ENCODE results near the gene HPSE.

DNA sequence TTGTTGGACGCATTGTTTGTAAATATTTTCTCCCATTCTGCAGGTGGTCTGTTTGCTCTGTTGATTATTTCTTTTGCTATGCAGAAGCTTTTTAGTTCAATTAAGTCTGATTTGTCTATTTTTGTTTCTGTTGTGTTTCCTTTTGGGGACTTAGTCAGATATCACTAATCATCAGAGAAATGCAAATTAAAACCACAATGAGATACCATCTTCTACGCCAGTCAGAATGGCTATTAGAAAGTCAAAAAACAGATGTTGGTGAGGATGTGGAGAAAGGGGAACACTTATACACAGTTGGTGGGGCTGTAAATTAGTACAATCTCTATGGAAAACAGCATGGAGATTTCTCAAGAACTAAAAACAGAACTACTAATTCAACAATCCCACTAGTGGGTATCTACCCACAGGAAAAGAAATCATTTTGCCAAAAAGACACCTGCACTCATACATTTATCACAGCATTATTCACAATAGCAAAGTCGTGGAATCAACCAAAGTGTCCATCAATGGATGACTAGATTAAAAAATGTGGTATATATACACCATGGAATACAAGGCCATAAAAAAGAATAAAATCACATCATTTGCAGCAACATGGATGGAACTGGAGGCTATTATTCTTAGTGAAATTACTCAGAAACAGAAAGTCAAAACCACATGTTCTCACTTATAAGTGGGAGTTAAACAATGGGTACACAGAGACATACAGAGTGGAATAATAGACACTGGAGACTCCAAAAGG is 58.2 kb downstream of the HPSE start:
- no peak for TF ChIP-seq POLR2AphosphoS5 (IDR thresholded peaks at IDR 0.05)
- TF ChIP-seq EP300 (conservative IDR thresholded peaks at IDR 0.05; ENCODE audit: poor library complexity, severe bottlenecking): no peak
- TF ChIP-seq, protein P1, sequence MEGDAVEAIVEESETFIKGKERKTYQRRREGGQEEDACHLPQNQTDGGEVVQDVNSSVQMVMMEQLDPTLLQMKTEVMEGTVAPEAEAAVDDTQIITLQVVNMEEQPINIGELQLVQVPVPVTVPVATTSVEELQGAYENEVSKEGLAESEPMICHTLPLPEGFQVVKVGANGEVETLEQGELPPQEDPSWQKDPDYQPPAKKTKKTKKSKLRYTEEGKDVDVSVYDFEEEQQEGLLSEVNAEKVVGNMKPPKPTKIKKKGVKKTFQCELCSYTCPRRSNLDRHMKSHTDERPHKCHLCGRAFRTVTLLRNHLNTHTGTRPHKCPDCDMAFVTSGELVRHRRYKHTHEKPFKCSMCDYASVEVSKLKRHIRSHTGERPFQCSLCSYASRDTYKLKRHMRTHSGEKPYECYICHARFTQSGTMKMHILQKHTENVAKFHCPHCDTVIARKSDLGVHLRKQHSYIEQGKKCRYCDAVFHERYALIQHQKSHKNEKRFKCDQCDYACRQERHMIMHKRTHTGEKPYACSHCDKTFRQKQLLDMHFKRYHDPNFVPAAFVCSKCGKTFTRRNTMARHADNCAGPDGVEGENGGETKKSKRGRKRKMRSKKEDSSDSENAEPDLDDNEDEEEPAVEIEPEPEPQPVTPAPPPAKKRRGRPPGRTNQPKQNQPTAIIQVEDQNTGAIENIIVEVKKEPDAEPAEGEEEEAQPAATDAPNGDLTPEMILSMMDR (IDR thresholded peaks at IDR 0.05; ENCODE audit: poor library complexity, severe bottlenecking): no peak
- TF ChIP-seq EZH2 (IDR thresholded peaks at IDR 0.05; ENCODE audit: borderline replicate concordance, insufficient read depth, low read length, poor library complexity, severe bottlenecking): no peak
- TF ChIP-seq TAF1 (IDR thresholded peaks at IDR 0.05; ENCODE audit: low read depth): no peak
- TF ChIP-seq MXI1 (conservative IDR thresholded peaks at IDR 0.05; ENCODE audit: poor library complexity, severe bottlenecking): no peak
- TF ChIP-seq, protein P2, sequence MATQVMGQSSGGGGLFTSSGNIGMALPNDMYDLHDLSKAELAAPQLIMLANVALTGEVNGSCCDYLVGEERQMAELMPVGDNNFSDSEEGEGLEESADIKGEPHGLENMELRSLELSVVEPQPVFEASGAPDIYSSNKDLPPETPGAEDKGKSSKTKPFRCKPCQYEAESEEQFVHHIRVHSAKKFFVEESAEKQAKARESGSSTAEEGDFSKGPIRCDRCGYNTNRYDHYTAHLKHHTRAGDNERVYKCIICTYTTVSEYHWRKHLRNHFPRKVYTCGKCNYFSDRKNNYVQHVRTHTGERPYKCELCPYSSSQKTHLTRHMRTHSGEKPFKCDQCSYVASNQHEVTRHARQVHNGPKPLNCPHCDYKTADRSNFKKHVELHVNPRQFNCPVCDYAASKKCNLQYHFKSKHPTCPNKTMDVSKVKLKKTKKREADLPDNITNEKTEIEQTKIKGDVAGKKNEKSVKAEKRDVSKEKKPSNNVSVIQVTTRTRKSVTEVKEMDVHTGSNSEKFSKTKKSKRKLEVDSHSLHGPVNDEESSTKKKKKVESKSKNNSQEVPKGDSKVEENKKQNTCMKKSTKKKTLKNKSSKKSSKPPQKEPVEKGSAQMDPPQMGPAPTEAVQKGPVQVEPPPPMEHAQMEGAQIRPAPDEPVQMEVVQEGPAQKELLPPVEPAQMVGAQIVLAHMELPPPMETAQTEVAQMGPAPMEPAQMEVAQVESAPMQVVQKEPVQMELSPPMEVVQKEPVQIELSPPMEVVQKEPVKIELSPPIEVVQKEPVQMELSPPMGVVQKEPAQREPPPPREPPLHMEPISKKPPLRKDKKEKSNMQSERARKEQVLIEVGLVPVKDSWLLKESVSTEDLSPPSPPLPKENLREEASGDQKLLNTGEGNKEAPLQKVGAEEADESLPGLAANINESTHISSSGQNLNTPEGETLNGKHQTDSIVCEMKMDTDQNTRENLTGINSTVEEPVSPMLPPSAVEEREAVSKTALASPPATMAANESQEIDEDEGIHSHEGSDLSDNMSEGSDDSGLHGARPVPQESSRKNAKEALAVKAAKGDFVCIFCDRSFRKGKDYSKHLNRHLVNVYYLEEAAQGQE (IDR thresholded peaks at IDR 0.05; ENCODE audit: borderline replicate concordance): no peak
- no peak for TF ChIP-seq RAD21 (conservative IDR thresholded peaks at IDR 0.05)
- TF ChIP-seq SMC3 (conservative IDR thresholded peaks at IDR 0.05; ENCODE audit: poor library complexity): no peak
